Mesenchymal stem cell (in vitro differentiated cells and primary cell): ENCODE results near the gene ATG2B.

Source experiments
- DNase-seq: peaks from one replicate; pipeline ENCODE4 v3.0.0-alpha.2; 2013
- H2AFZ ChIP-seq: one replicate; pipeline ENCODE4 v1.6.1; 2013; ENCODE audit warnings: low read depth, mild to moderate bottlenecking, control low read depth, inconsistent platforms, low read length, moderate library complexity
- H2AK5ac ChIP-seq: 2 replicates; pipeline ENCODE4 v1.6.1; 2013; ENCODE audit warnings: low read length, moderate library complexity, mild to moderate bottlenecking, inconsistent platforms; ENCODE audit not compliant: severe bottlenecking
- H2BK120ac ChIP-seq: one replicate; pipeline ENCODE4 v1.6.1; 2013; ENCODE audit warnings: low read depth, mild to moderate bottlenecking, inconsistent platforms, low read length, moderate library complexity
- H2BK12ac ChIP-seq, 2 experiments: one replicate each; pipeline ENCODE4 v1.6.1; 2013; ENCODE audit warnings: inconsistent platforms in 2 of 2, low read length in 2 of 2, mild to moderate bottlenecking in 2 of 2, moderate library complexity in 2 of 2, control low read depth in 1 of 2
- H2BK15ac ChIP-seq: one replicate; pipeline ENCODE4 v1.6.1; 2013; ENCODE audit warnings: mild to moderate bottlenecking, low read depth, inconsistent platforms; ENCODE audit not compliant: poor library complexity, severe bottlenecking
- H2BK5ac ChIP-seq: 2 replicates; pipeline ENCODE4 v1.6.1; 2013; ENCODE audit warnings: low read depth, mild to moderate bottlenecking, low read length, control low read depth, inconsistent platforms; ENCODE audit not compliant: poor library complexity, severe bottlenecking
- H3K14ac ChIP-seq, 2 experiments: one replicate each; pipeline ENCODE4 v1.6.1; 2013; ENCODE audit warnings: inconsistent platforms in 2 of 2, low read length in 2 of 2, control low read depth in 1 of 2, mild to moderate bottlenecking in 1 of 2, moderate library complexity in 1 of 2
- H3K18ac ChIP-seq, 2 experiments: one replicate each; pipeline ENCODE4 v1.6.1; 2013; ENCODE audit warnings: inconsistent platforms in 2 of 2, low read length in 2 of 2, control low read depth in 1 of 2, low read depth in 1 of 2, mild to moderate bottlenecking in 1 of 2
- H3K23ac ChIP-seq, 2 experiments: one replicate each; pipeline ENCODE4 v1.6.1; 2013; ENCODE audit warnings: inconsistent platforms in 2 of 2, low read length in 2 of 2, mild to moderate bottlenecking in 2 of 2, moderate library complexity in 2 of 2, control low read depth in 1 of 2
- H3K27ac ChIP-seq: 2 replicates; pipeline ENCODE4 v1.5.1; 2013; ENCODE audit warnings: mild to moderate bottlenecking, moderate library complexity, low read length, control low read depth, inconsistent platforms; ENCODE audit not compliant: poor library complexity, severe bottlenecking
- H3K27me3 ChIP-seq, 2 experiments: 2 replicates each; pipeline versions ENCODE4 v1.6.1 to v1.7.0; 2013; ENCODE audit warnings: low read length in 2 of 2, mild to moderate bottlenecking in 2 of 2, moderate library complexity in 2 of 2, control low read depth in 1 of 2, inconsistent platforms in 1 of 2; ENCODE audit not compliant: control insufficient read depth in 1 of 2, insufficient read depth in 1 of 2
- H3K36me3 ChIP-seq, 2 experiments: 2 replicates each; pipeline versions ENCODE4 v1.6.1 to v1.7.0; 2013; ENCODE audit warnings: low read length in 2 of 2, control low read depth in 1 of 2, inconsistent platforms in 1 of 2, low read depth in 1 of 2, mild to moderate bottlenecking in 1 of 2; ENCODE audit not compliant: insufficient read depth in 2 of 2, control insufficient read depth in 1 of 2
- H3K4ac ChIP-seq, 2 experiments: one replicate each; pipeline ENCODE4 v1.6.1; 2013; ENCODE audit warnings: inconsistent platforms in 2 of 2, low read length in 2 of 2, mild to moderate bottlenecking in 2 of 2, moderate library complexity in 2 of 2, control low read depth in 1 of 2, low read depth in 1 of 2
- H3K4me1 ChIP-seq: 2 replicates; pipeline ENCODE4 v1.6.1; 2013; ENCODE audit warnings: low read depth, low read length, control low read depth; ENCODE audit not compliant: control insufficient read depth, insufficient read depth
- H3K4me2 ChIP-seq: 2 replicates; pipeline ENCODE4 v1.6.1; 2013; ENCODE audit warnings: low read length, mild to moderate bottlenecking, inconsistent platforms; ENCODE audit not compliant: poor library complexity, severe bottlenecking
- H3K4me3 ChIP-seq, 2 experiments: 2 replicates each; pipeline versions ENCODE4 v1.5.1 to v1.7.0; 2013; ENCODE audit warnings: low read length in 2 of 2, mild to moderate bottlenecking in 2 of 2, control low read depth in 1 of 2, low read depth in 1 of 2; ENCODE audit not compliant: insufficient read depth in 1 of 2
- H3K79me1 ChIP-seq: replicated peaks from 2 replicates; pipeline ENCODE4 v1.6.1; 2013; ENCODE audit warnings: mild to moderate bottlenecking, control low read depth, low read length, inconsistent platforms; ENCODE audit not compliant: poor library complexity, severe bottlenecking
- H3K9ac ChIP-seq: 2 replicates; pipeline ENCODE4 v1.7.0; 2013; ENCODE audit warnings: mild to moderate bottlenecking, low read length, moderate library complexity
- H3K9me3 ChIP-seq: 2 replicates; pipeline ENCODE4 v1.7.0; 2013; ENCODE audit warnings: mild to moderate bottlenecking, low read length; ENCODE audit not compliant: control insufficient read depth
- H4K8ac ChIP-seq: one replicate; pipeline ENCODE4 v1.6.1; 2013; ENCODE audit warnings: inconsistent platforms, mild to moderate bottlenecking, low read length, moderate library complexity
- H4K91ac ChIP-seq: one replicate; pipeline ENCODE4 v1.6.1; 2013; ENCODE audit warnings: mild to moderate bottlenecking, low read length, inconsistent platforms
- WGBS: methylation state at CpG from one replicate; pipeline ENCODE4 v1.1.7; 2013; ENCODE audit warnings: mixed read lengths; 5-methylcytosine and 5-hydroxymethylcytosine counted together

The ATG2B gene

DNA sequence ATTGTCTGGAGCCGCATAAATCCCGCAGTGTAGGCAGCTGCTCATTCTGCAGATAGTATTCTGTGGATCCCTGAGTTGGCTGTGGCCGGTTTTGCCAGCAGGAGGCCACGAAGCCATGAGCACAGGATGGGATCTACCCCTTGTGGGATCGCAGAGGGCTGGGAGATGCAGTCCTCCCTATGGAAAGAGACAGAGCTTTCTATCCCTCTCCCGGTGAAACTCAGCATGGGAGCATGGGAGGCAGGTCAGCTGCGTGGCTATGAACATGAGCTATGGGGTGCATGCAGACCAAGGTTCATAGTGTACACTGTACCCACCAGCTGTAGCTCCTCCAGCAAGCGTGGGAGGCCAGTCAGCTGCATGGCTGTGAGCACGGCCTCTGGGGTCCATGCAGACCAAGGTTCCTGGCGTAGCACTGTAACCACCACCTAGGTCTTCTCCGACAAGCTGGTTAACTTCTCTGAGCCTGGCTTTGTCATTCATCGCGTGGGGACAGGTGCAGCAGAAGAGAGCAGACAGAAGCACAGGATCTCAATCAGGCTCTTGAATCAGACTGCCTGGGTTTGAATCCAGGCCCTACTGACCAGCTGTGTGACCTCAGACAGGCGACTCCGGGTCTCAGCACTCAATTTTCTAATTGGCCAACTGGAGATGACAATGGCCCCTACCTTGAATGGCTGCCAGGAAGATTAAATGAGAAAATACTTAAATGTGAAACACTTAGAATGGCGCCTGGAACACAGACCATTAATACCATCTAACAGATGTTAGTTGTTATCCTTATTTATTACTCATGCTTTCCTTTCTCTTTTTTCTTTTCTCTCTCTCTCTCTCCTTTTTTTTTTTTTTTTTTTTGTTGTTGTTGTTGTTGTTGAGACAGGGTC is 101.1 kb downstream of the ATG2B start:
- H3K4me3 ChIP-seq: no peak overlapping the region
- H4K8ac ChIP-seq: no peak overlapping the region
- DNase-seq: no peak
- no peak overlapping the region for H2BK5ac ChIP-seq
- peak overlapping the region; percentile 37 to 54 for H3K4ac ChIP-seq
- peaks cover 23 to 68% of the 10 kb centered on the region in 2 experiments for H3K36me3 ChIP-seq
- peaks cover 14% of the 10 kb centered on the region for H3K9me3 ChIP-seq
- peak overlapping the region; percentile 45 to 63 for H3K18ac ChIP-seq
- no peak overlapping the region for H2AK5ac ChIP-seq
- no peak overlapping the region for H3K9ac ChIP-seq
- H3K4me1 ChIP-seq: peaks cover 20% of the 10 kb centered on the region
- peak overlapping the region; percentile 11 to 20 for H2BK12ac ChIP-seq
- H3K23ac ChIP-seq: no peak overlapping the region
- 87% methylated on average over 15 of the region's 16 CpGs for WGBS
- H3K79me1 ChIP-seq: peaks cover 28% of the 10 kb centered on the region
- no peak overlapping the region for H3K4me2 ChIP-seq
- H2AFZ ChIP-seq: no peak overlapping the region
- no peaks in the 10 kb centered on the region for H3K27me3 ChIP-seq
- no peak overlapping the region for H4K91ac ChIP-seq
- H2BK120ac ChIP-seq: no peak overlapping the region
- no peak overlapping the region for H3K27ac ChIP-seq
- peak overlapping the region; percentile 9 for H2BK15ac ChIP-seq
- peak overlapping the region in 1 of 2 experiments; percentile 2 for H3K14ac ChIP-seq

DNA sequence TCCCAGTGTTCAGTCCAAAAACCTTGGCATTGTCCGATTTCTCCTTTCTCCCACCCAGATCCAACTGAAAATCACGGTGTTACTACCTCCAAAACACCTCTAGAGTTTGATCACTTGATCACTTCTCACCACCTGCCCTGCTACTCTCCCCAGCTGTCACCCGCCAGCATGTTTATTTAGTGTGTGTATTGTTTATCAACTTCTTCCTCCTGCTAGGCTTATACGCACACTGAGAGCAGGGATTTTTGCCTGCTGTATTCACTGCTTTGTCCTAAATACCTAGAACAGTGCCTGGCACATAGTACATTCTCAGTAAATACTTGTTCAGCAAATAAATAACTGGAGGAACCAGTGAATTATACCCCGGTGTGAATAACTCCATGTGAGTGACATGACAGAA is 102.1 kb downstream of the ATG2B start:
- H4K8ac ChIP-seq: no peak overlapping the region
- WGBS: 69% methylated on average over 2 of the region's 5 CpGs
- H3K36me3 ChIP-seq: peaks cover 23 to 68% of the 10 kb centered on the region in 2 experiments
- H2BK15ac ChIP-seq: no peak overlapping the region
- H3K9ac ChIP-seq: no peak overlapping the region
- no peak overlapping the region for H2BK12ac ChIP-seq
- H3K4me2 ChIP-seq: no peak overlapping the region
- H3K23ac ChIP-seq: no peak overlapping the region
- H3K79me1 ChIP-seq: peaks cover 25% of the 10 kb centered on the region
- no peak overlapping the region for H2AK5ac ChIP-seq
- H4K91ac ChIP-seq: peak overlapping the region; percentile 73
- no peak overlapping the region for H2BK5ac ChIP-seq
- peaks cover 14% of the 10 kb centered on the region for H3K9me3 ChIP-seq
- peak; percentile 47 for DNase-seq
- no peaks in the 10 kb centered on the region for H3K27me3 ChIP-seq
- no peak overlapping the region for H2BK120ac ChIP-seq
- H3K18ac ChIP-seq: peak overlapping the region in 1 of 2 experiments; percentile 45
- H3K4ac ChIP-seq: peak overlapping the region; percentile 40 to 78
- no peak overlapping the region for H3K27ac ChIP-seq
- no peak overlapping the region for H2AFZ ChIP-seq
- no peak overlapping the region for H3K14ac ChIP-seq
- no peak overlapping the region for H3K4me3 ChIP-seq
- H3K4me1 ChIP-seq: peaks cover 13% of the 10 kb centered on the region

DNA sequence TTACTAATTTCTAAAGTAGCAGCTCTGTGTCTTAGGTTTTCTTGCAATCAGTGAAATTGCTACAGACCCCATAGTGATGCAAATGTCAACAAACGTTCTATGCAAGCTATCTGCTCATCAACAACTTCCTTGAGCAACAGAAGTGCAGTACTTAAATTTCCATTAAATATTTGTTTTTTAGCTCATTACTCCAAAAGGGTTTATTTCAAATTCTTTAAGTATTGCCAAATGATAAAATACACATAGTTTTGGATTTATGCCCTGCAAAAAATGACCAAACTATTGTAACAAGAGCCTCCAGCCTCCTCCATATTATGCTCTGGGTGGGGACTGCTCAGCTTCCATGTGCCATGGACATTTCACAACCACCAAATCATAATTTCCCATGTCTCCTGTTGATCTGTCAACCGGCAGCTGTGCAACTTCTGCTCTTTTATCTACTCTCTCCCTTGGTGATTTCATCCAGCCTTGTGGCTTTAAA is 102.8 kb downstream of the ATG2B start:
- Histone ChIP-seq H3K4ac (no peak overlapping the region), H3K14ac (no peak overlapping the region), H3K27me3 (no peaks in the 10 kb centered on the region), H3K18ac (no peak overlapping the region), H3K79me1 (peaks cover 21% of the 10 kb centered on the region), H3K9ac (no peak overlapping the region), H2BK15ac (no peak overlapping the region), H4K91ac (no peak overlapping the region), H3K23ac (no peak overlapping the region), H2BK120ac (no peak overlapping the region), H2AFZ (no peak overlapping the region), H3K4me1 (peaks cover 8% of the 10 kb centered on the region), H3K9me3 (peaks cover 14% of the 10 kb centered on the region), H3K36me3 (peaks cover 23 to 64% of the 10 kb centered on the region in 2 experiments), H3K4me3 (no peak overlapping the region), H2BK12ac (no peak overlapping the region), H2AK5ac (no peak overlapping the region), H3K4me2 (no peak overlapping the region), H4K8ac (no peak overlapping the region), H2BK5ac (no peak overlapping the region), H3K27ac (no peak overlapping the region)
- peak; percentile 86 for DNase-seq
- WGBS: 23% methylated on average over 2 of the region's 2 CpGs

DNA sequence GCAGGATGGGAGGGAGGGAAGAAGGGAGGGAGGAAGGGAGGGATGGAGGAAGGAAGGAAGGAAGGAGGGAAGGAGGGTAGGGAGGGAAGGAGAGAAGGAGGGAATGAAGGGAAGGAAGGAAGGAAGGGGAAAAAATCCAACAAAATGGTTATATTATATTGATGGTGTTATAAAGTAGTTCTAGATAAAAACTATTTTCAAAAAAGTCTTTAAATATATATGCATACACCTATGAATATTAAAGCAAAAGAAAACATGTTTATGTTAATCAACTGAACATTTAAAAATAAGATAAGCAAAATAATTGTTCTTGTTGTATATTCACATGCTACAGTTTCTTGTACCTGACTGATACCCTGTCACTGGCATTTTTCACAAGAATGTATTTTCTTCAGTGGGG is 105.2 kb downstream of the ATG2B start:
- H3K4ac ChIP-seq: no peak overlapping the region
- no peak overlapping the region for H2AK5ac ChIP-seq
- H2BK120ac ChIP-seq: peak overlapping the region; percentile 42
- H3K9ac ChIP-seq: peak overlapping the region; percentile 92
- no peak for DNase-seq
- peaks cover 9 to 39% of the 10 kb centered on the region in 2 experiments for H3K36me3 ChIP-seq
- H3K4me1 ChIP-seq: peaks cover 14% of the 10 kb centered on the region
- H4K8ac ChIP-seq: no peak overlapping the region
- H3K27me3 ChIP-seq: no peaks in the 10 kb centered on the region
- peak overlapping the region in 1 of 2 experiments; percentile 67 for H3K4me3 ChIP-seq
- H3K23ac ChIP-seq: no peak overlapping the region
- no peak overlapping the region for H2BK15ac ChIP-seq
- H2AFZ ChIP-seq: no peak overlapping the region
- H3K18ac ChIP-seq: no peak overlapping the region
- peaks cover 14% of the 10 kb centered on the region for H3K9me3 ChIP-seq
- no peak overlapping the region for H4K91ac ChIP-seq
- H3K27ac ChIP-seq: no peak overlapping the region
- peak overlapping the region; percentile 3 for H2BK5ac ChIP-seq
- H3K14ac ChIP-seq: no peak overlapping the region
- H3K4me2 ChIP-seq: no peak overlapping the region
- peaks cover 8% of the 10 kb centered on the region for H3K79me1 ChIP-seq
- no peak overlapping the region for H2BK12ac ChIP-seq
